Measurements from ENCODE around the gene GAS2.
A peak's percentile ranks its signal among the peaks of the same experiment; 100 is the strongest.

Gene GAS2

DNA sequence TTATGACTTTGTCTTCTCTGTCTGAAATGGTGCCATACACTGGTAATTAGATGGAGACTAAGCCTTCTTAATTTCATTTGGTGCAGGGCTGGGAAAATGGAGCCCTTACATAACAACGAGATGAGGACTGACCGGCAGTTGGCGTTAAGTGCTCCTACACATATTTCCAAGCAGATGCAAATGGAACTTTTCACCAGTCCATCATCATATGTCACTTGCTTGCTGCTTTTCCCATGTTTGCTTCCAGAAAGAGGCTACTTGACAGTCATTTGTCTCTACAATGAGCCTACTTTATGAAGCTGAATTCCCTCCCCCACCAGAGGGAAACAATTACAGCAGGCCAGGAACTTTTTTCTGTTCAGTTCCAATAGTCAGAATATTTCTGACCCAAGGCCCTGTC lies 130.6 kb downstream of the GAS2 start:
- peak; percentile 39 for DNase-seq

DNA sequence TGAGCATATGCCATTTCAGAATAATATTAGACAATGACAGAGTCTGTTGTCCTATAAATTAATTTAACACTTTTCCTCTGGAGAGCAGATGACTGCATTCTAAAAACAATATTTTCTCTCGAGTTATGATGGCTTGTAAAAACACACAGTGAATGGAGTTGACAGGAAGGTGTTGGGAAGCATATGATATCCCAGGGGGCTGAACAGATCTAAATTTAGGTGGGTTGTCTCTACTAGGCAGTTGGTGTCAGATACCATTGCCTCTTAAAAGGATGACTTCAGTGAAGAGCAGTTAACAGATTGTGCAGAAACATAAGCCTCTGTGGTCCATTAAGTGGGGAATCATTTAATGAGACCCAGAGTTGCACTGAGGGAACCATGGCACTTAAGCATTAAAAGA lies 132.5 kb downstream of the GAS2 start:
- no peak for DNase-seq

DNA sequence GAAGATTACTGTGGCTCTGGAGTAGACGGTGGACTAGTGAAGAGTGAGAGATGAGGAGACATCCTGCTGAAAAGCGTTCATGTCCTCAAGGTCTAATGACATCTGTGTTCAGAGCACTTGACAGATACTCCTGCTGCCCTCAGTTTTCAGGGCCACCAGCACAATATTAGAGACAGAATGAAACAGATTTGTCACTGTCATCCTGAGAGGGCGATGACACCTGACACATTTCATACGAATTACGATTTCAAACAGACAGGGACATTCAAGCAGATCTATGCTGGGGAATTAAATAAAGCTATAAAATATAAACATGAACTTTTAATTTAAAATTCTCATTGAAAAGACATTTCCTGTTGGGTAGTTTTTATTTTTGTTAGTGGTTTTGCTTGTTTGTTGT lies 134.1 kb downstream of the GAS2 start:
- DNase-seq: no peak

DNA sequence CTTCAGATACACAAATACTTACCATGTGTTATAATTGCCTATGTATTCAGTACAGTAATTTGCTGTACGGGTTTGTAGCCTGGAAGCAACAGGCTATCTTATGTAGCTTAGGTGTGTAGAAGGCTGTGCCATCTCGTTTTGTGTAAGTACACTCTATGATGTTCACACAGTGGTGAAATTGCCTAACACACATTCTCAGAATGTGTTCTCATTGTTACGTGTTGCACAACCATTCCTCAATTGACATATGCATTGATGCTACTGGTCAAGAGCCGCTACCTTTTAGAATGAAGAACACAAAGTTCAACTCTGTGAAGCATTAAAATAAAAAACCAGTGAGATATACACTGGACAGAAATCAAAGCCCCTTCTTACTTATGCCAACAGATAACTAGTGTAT lies 136.4 kb downstream of the GAS2 start:
- DNase-seq: no peak

DNA sequence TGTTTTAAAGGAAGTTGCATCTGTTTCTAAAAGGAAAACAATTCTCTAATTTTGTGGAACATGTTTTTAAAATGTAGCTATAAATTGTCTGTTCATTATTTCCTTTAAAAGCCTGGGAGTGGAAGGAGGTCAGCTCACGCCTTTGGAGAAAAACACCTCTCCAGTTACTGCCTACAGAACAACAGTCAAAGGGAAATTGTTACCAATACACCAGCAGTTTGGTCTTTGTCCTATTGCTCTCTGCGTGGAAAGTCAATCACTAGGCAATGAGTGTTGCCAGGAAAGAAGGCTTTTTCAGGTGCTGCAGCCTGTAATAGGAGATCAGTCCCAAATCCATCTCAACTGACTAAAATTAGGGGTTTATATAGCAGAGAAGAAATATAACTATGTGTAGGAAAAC lies 141.0 kb downstream of the GAS2 start:
- DNase-seq: no peak

DNA sequence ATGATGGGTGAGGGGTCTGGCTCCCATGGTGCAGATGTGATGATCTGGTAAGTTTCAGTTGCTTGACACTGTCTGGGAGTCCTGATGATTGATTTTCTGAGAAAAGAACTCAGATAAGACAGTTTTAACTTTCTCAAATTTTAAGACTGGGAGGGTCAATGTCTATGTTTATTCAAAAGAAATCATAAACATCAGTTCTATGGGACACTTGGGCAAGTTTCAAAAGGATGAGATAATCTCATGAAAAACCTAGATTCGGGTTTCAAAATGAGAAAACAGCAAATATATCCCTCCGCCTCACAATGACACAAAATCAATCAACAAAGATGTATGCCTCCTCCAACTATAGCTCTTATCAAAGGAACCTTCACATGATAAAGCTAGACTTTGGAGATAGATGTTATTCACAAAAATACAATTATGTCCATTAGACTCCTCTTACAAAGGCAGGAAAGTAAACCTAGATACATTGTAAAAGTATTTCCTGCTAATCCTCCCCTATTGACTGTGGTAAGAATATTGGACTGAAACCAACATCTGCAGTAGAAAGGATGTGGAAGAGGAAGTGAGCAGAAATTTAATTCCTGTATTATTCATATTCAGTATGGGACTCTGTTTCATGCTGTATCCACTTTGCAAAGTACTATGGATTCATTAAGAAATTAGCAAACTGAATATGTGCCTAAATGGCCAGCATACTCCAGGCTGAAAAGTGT lies 141.6 kb downstream of the GAS2 start:
- DNase-seq: no peak

DNA sequence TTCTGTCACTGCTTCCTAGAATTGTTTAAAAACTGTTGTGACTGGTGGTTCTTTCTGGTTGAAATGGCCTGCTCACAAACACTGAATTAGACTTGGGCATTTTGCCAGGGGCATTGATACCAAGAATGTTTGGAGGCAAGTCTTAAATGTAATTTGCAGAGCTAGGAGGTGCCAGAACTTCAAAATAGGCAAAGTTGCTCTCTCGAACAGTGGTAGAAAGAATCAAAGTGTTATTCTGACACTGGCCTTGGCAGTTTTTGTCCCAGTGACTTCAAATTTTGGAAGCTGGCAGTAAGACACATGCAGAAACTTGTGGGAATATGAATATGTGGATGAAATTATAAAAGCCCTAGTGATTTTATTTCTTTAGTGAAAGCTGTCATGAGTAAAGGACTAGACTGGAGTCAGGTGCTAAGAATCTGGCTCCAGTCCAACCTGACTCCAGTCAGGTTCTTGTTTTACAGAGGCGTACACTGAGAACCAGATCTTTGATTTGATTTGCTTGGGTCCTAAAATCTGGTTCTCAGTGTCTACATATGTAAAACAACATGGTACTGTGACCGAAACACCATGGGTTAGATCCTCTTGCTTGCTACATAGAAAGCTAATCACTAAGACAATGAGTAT lies 142.3 kb downstream of the GAS2 start:
- DNase-seq: no peak

DNA sequence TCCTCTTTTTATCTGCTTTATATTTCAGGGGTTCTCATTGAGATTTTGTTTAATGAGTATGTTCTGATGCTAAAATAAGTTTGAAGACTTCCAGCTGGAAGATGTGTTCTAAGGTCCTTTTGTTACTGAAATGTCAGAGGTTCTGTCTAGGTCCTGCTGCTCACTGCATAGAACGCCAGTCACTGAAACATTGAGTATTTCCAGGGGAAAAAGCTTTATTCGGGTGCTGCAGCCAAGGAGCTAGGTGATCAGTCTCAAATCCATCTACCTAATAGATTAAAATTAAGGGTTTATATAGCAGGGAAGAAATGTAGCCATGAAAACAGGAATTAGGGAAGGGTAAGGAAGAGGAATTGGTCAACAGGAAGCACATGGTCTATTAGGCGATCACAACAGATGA lies 143.5 kb downstream of the GAS2 start:
- no peak for DNase-seq

DNA sequence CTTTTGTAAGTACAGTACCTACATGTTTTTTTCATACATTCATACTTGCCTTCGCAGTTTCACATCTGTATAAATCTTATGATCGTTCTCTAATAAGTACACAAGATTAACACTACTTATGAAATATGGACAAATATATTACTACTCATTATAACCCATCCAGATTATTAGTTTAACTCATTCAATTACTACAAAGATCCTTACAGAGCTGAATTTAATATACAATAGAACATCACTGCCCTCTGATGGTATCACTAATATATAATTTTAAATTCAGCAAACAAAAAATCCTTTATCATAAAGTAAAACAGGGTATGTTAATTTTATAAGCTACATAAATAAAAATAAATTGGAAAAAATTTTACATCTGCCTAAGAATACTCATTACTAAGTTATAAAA lies 155.8 kb downstream of the GAS2 start:
- no peak for DNase-seq

DNA sequence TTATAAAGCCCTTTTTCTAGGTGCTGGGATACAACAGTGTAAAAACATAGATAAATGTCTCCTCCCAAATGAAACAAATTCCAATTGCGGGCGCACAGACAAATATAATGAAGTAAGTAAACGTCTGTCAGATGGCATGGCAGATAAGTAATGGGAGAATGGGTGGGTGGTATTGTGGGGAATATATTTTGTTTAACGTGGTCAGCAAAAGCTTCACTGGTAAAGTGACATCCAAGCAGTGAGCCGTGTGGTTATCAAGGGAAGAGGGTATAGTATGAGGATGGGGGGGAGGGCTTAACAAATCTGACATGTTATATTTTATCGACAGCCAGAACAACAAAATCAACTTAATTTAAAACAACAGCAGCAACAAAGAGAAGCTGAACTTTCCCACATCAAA lies 162.0 kb downstream of the GAS2 start:
- no peak for DNase-seq

DNA sequence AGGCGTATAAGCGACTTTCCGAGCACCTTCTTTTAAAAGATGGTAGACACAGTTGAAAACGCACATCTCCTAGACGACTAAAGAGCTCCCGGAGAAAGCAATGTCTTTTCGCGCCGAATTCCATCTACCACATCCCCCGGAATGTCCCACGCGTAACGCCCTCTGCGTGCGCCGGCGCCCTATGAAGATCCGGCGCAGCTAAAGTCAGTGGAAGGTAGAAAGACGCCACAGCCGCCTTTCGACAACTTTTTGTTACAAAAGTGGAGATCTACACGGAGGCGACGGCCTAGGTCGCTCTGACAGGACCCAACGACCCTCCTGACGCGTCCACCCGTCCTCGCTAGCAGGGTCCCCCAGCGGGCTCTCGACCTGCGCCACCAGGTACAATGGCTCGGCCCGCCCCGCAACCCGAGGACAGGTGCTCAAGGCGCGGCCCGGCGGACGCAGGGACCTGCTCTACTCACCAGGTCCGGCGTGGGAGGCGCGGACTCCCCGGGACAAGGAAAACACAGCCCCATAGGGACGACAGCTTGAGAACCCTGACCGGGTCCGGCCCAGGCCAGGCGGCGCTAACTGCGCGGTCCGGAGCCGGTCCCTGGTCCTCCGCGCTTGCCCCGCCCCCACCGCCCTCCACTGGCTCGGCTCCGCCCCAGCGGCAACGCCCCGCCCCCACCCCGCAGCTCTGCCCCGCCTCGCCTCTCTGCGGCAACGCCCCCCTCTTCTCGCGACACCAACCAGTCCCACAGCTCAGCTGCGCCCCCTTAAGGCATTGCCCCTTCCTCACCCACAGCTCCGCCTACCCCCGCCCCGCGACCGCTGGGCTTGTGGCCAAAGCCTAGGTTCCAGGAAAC lies 163.0 kb downstream of the GAS2 start, which contains the start of gene SVIP:
Gene SVIP, minus strand, starts transcription at position 571 of the 851 bp plus-strand sequence. Its CDS starts 53 bp downstream, at position 518.
- peak; percentile 93 for DNase-seq

DNA sequence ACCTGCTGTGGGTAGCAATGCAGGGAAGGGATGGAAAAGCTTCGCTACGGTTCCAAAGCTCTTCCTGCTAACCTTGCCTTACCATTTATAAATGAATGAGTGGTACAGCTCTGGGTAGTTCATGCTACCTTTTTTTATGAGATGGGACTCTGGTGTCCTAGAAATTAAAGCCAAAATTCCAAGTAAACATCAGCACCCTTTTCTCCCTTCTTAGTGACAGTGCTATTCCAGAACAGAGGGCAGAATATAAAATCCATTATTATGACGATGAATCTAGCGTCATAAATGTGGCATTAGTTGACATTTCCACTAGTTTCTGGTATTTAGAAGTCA lies 163.6 kb downstream of the GAS2 start:
- DNase-seq: no peak

DNA sequence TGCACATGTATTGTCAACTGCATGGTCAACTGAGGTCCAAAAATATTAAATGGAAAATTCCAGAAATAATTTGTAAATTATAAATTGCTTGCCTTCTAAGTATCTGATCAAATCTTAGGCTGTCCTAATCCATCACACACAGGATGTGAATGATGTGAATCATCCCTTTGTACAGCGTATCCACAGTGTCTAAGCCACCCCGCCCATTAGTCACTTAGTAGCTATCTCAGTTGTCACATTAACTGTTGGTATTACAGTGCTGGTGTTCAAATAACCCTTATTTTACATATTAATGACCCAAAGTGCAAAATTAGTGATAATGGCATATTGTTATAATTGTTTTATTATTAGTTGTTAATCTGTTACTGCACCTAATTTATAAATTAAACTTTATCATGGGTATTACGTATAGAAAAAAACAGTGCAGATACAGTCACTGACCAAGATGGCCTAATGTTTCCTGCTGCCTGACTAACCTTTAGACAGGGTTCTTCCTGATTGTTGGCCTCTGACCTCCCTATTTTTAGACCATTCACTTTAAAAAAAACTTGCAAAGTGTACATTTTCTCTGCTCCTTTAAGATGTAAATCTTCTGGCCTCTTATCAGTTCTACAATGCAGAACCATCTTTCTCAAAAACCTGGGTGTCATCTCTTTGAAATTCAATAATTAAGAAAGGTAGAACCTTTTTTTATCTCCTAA lies 166.1 kb downstream of the GAS2 start:
- peak; percentile 20 for DNase-seq

DNA sequence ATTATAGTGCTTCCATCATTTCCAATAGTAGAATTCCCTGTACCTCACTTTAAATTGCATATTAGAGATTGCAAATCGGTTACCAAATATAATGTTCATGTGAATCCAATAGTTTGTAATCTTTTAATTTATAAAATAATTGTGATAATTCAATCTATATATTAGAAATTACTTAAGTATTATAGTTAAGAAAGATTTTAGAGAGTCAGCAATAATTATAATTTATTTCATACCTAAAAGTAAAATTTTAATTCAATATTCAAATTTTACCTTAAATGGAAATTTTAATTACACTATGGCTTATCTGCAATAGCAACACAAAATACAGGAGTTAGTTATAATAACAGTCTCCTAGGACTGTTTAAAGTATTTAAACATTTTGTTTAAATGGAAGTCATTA lies 180.3 kb downstream of the GAS2 start:
- DNase-seq: no peak

DNA sequence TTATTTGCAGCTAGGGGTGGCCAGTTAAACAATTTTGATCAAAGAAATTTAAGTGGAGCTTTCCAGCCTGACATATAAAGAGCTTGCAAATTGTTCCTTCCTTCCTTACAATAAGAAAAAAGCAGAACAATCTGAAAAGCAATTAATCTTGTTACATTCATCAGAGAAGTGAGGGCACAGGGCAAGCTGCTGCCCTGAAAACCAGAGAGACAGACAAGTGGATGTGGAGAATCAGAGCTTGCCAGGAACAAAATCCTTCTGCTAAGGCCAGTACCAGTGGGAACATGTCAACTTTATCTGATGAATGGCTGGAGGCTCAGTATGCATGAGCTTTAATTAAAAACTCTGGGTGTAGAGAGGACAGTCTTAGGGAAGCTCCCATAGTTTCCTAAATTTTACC lies 185.1 kb downstream of the GAS2 start:
- no peak for DNase-seq

DNA sequence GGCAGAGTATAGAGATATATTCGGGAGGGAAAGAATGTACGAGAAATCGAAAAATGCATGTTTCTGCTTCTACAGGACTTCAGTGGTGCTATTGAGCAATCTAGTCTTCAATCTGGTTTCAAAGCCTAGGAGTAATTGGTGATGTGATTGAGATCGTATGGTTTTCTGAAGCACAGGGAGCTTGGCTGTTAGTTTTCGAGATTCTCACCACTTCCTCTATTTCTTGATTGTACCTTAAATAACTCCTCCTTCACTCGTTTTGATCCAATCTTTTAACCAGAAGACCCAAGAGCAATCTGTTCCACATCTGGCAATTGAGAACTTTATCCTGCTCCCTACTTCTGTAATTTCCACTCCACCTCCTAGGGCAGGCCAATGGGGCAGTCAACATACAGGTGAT lies 193.3 kb downstream of the GAS2 start:
- DNase-seq: no peak

DNA sequence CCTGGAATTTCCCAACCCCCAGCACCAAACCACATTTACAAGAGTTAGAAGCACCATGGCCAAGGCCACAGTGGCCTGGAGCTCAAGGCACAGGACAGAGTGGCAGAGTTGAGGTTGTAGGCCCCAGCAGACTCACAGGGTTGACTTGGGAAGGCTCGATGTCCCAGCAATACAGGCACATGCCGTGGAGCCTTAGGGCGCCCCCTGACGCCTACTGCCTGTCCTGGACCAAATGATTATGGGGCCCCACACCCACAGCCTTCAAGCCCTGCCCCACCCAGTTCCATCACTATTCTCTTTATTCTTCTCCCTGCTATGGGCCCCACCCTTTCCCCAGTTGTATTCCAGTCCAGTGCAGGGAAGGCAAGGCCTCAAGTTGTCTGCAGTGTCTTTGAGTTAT lies 193.8 kb downstream of the GAS2 start, which contains the start of gene CCDC179:
Gene CCDC179, minus strand, starts transcription at position 234 of the 400 bp plus-strand sequence. Its CDS starts 53 bp downstream, at position 181.
- no peak for DNase-seq
